Renal cortex interstitium (tissue), 11 donors: ENCODE data around the gene LCMT1. TPM values are rescaled to one million over a fixed set of nuclear protein-coding genes. Genes with fewer than 3 reads are reported as not detected.

Experiments
- DNase-seq, 11 donors: peaks; one replicate each; pipeline ENCODE4 v3.0.0-alpha.2; 2013; ENCODE audit warnings: low read depth in 9 of 11, low spot score in 4 of 11; ENCODE audit errors: extremely low read depth in 1 of 11
- polyA plus RNA-seq, 3 donors: library from polyadenylated mRNA; unstranded; fragments of 120-200 nt; gene quantifications; one replicate each; pipeline ENCODE4 v1.2.1, GENCODE V29; 2013; ENCODE audit not compliant: insufficient read length in 3 of 3

Gene LCMT1
- polyA plus RNA-seq, 3 donors: 65.9 to 80.7 (median 68.7) TPM

GRCh38 chr16:25083701-25084100, 27.8 kb upstream of the LCMT1 start:
- DNase-seq: no peak

- no peak for DNase-seq
Observed at GRCh38 chr16:25084797-25085196, 26.7 kb upstream of the LCMT1 start.

- DNase-seq: no peak
Observed at GRCh38 chr16:25087761-25088160, 23.8 kb upstream of the LCMT1 start.

GRCh38 chr16:25089351-25089750, 22.2 kb upstream of the LCMT1 start:
- no peak for DNase-seq

- no peak for DNase-seq
Observed at GRCh38 chr16:25092441-25092840, 19.1 kb upstream of the LCMT1 start.

- no peak for DNase-seq
Observed at GRCh38 chr16:25093208-25094061, 18.1 kb upstream of the LCMT1 start.

GRCh38 chr16:25094596-25094995, 16.9 kb upstream of the LCMT1 start:
- no peak for DNase-seq

- no peak for DNase-seq
Observed at GRCh38 chr16:25095636-25096035, 15.9 kb upstream of the LCMT1 start.

GRCh38 chr16:25097276-25097975, 14.1 kb upstream of the LCMT1 start:
- no peak for DNase-seq

- no peak for DNase-seq
Observed at GRCh38 chr16:25100511-25100910, 11.0 kb upstream of the LCMT1 start.

GRCh38 chr16:25106567-25107465, 4.7 kb upstream of the LCMT1 start:
- peak; percentile 68 to 91 (median 87) for DNase-seq

- no peak for DNase-seq
Observed at GRCh38 chr16:25107466-25107792, 4.1 kb upstream of the LCMT1 start.

- no peak for DNase-seq
Observed at GRCh38 chr16:25108054-25108453, 3.5 kb upstream of the LCMT1 start.

GRCh38 chr16:25109643-25110042, 1.9 kb upstream of the LCMT1 start:
- peak in 1 of 11 donors; percentile 44 for DNase-seq

GRCh38 chr16:25110387-25110947, 1.1 kb upstream of the LCMT1 start:
- no peak for DNase-seq

- no peak for DNase-seq
Observed at GRCh38 chr16:25114121-25114520, 2.6 kb downstream of the LCMT1 start.

GRCh38 chr16:25118851-25119578, 7.5 kb downstream of the LCMT1 start:
- no peak for DNase-seq

GRCh38 chr16:25121824-25122600, 10.5 kb downstream of the LCMT1 start:
- no peak for DNase-seq
